ENCODE results near the gene CACNA1D. TPM values are rescaled to one million over a fixed set of nuclear protein-coding genes. Genes with fewer than 3 reads are reported as not detected.

The CACNA1D gene
- total RNA-seq, 2 experiments from 2014 or later: not detected

DNA sequence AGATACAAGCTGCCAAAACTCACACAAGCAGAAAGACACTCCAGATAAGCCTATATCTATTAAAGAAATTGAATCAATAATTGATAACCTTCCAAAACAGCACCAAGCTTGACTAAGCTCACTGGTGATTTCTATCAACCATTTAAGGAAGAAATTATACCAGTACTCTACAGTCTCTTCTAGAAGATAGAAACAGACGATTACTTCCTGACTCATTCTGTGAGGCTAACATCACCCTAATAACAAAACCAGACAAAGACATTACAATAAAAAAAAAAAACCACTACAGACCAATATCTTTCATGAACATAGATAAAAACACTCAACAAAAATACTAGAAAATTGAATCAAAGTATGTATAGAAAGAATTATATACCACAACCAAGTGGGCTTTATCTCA is 331.6 kb downstream of the CACNA1D start:
- Mint-ChIP-seq H3K4me3 (no peak overlapping the region), H3K27me3 (no peaks in the 10 kb centered on the region), H3K36me3 (no peaks in the 10 kb centered on the region), H3K4me1 (no peaks in the 10 kb centered on the region), H3K9me3 (no peaks in the 10 kb centered on the region), H3K27ac (no peak overlapping the region)
- no peak for DNase-seq

DNA sequence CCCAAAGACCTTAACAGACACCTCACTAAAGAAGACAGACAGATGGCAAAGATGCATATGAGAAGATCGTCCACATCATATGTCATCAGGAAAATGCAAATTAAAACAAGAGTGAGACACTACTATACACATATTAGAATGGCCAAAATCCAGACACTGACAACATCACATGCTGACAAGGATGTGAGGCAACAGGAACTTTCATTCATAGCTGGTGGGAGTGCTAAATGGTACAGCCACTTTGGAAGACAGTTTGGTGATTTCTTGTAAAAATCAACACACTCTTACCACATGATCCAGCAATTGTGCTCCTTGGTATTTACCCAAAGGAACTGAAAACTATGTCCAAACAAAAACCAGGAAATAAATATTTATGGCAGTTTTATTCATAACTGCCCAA is 334.2 kb downstream of the CACNA1D start:
- Mint-ChIP-seq H3K27me3 (no peaks in the 10 kb centered on the region), H3K27ac (no peak overlapping the region), H3K36me3 (no peaks in the 10 kb centered on the region), H3K4me3 (no peak overlapping the region), H3K4me1 (no peaks in the 10 kb centered on the region), H3K9me3 (no peaks in the 10 kb centered on the region)
- no peak for DNase-seq

GRCh38 chr3:53829605-53830004 is 335.2 kb downstream of the CACNA1D start:
- H3K9me3 Mint-ChIP-seq: no peaks in the 10 kb centered on the region
- H3K4me3 Mint-ChIP-seq: no peak overlapping the region
- no peak overlapping the region for H3K27ac Mint-ChIP-seq
- DNase-seq: no peak
- no peaks in the 10 kb centered on the region for H3K36me3 Mint-ChIP-seq
- no peaks in the 10 kb centered on the region for H3K27me3 Mint-ChIP-seq
- no peaks in the 10 kb centered on the region for H3K4me1 Mint-ChIP-seq

DNA sequence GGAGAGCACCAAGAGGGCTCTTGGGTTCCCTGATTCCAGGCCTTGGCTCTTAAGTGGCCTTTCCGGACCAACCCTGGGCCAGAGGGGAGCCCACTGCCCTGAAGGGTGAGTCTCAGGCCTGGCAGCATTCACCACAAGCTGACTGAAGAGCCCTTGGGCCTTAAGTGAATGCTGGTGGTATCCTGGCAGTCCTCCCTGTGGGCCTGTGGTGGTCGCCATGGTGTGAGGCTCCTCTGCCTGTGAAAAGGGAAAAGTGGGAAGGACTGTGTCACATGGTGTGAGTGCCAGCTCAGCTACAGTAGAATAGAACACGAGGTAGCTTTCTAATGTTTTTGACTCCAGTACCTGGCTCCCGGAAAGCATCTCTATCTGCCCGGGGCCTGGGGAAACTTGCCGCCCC is 336.5 kb downstream of the CACNA1D start:
- Mint-ChIP-seq H3K27ac (no peak overlapping the region), H3K27me3 (no peaks in the 10 kb centered on the region), H3K4me3 (no peak overlapping the region), H3K9me3 (no peaks in the 10 kb centered on the region), H3K36me3 (no peaks in the 10 kb centered on the region), H3K4me1 (no peaks in the 10 kb centered on the region)
- DNase-seq: no peak

GRCh38 chr3:53833053-53833645 is 338.7 kb downstream of the CACNA1D start:
- no peaks in the 10 kb centered on the region for H3K36me3 Mint-ChIP-seq
- H3K9me3 Mint-ChIP-seq: no peaks in the 10 kb centered on the region
- H3K27ac Mint-ChIP-seq: no peak overlapping the region
- H3K4me3 Mint-ChIP-seq: no peak overlapping the region
- H3K4me1 Mint-ChIP-seq: peaks cover 1% of the 10 kb centered on the region
- DNase-seq: no peak
- H3K27me3 Mint-ChIP-seq: no peaks in the 10 kb centered on the region

- Mint-ChIP-seq H3K4me1 (peaks cover 1% of the 10 kb centered on the region), H3K27me3 (no peaks in the 10 kb centered on the region), H3K4me3 (no peak overlapping the region), H3K36me3 (no peaks in the 10 kb centered on the region), H3K27ac (no peak overlapping the region), H3K9me3 (no peaks in the 10 kb centered on the region)
- no peak for DNase-seq
These were observed 339.3 kb downstream of the CACNA1D start for GRCh38 chr3:53833700-53834099.

DNA sequence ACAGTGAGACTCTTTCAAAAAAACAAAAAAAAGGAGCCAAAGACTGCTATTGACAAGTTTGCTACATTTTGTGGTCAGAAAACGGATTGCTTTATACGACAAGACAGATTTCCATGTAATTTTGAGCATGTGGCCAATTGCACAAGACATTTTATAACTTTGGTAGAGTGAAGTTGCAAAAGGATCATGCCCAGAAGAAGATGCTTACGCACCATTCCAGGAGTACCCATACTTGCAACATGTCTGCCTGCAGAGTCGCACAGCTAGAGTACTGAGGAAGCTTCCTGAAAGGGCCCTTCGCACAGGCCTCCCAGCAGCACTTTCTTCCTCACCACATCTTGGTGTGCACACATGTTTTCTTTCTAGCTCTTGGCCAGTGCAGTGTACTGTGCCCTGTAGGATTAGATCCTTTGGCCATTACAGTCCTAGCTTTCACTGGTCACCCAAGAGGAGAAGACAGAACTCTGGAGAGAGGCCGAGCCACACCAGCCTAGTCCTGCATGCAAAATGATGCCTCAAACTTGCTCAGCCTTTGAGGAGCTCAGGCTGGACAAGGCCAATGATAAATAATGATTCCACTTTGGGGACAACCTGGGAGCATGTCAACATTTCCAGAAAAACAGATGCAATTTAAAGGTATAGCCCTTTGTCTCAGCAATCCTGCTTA is 340.2 kb downstream of the CACNA1D start:
- no peak overlapping the region for H3K4me3 Mint-ChIP-seq
- DNase-seq: no peak
- H3K36me3 Mint-ChIP-seq: no peaks in the 10 kb centered on the region
- H3K9me3 Mint-ChIP-seq: no peaks in the 10 kb centered on the region
- H3K4me1 Mint-ChIP-seq: peaks cover 1% of the 10 kb centered on the region
- H3K27ac Mint-ChIP-seq: no peak overlapping the region
- H3K27me3 Mint-ChIP-seq: no peaks in the 10 kb centered on the region

GRCh38 chr3:53835257-53835656 is 340.8 kb downstream of the CACNA1D start:
- H3K27ac Mint-ChIP-seq: no peak overlapping the region
- H3K27me3 Mint-ChIP-seq: no peaks in the 10 kb centered on the region
- no peak for DNase-seq
- H3K9me3 Mint-ChIP-seq: no peaks in the 10 kb centered on the region
- H3K4me3 Mint-ChIP-seq: no peak overlapping the region
- peaks cover 1% of the 10 kb centered on the region for H3K4me1 Mint-ChIP-seq
- no peaks in the 10 kb centered on the region for H3K36me3 Mint-ChIP-seq

DNA sequence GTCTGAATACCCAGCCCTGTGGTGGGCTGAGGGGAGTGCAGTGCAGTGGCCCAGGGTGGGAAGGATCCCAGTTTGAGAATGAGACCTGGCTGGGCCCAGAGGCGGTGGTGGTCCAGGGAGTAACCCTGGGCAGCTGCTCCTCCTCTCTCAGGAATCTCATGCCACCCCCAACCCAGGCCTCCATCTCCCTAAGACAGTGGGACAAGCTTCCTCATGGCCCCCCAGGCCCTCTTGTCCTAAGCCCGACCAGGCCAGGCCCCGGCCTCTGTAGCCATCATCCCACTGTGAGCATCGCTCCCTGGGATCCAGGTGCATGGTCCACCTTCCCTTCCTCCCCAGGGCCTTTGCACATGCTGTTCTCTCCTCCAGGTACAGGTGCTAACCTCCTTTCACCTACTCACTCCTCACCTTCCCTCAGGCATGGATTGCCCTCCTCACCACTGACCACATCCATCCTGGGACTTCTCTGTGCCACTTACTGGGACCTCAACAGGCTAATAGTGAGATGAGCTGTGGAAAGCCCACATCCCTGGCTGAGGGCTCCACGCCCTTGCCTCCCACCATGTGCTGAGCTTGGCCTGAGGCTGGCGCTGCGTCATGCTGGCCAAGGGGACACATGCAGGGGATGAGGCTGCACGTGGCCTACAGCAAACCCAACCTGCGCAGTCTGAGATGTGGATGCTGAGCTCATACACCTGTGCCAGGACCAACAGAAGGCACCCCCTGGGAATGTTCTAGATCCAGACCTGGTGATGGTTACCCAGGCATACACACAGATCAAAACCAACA is 341.9 kb downstream of the CACNA1D start:
- H3K27me3 Mint-ChIP-seq: no peaks in the 10 kb centered on the region
- no peak overlapping the region for H3K4me3 Mint-ChIP-seq
- H3K27ac Mint-ChIP-seq: no peak overlapping the region
- no peaks in the 10 kb centered on the region for H3K36me3 Mint-ChIP-seq
- peaks cover 1% of the 10 kb centered on the region for H3K4me1 Mint-ChIP-seq
- no peak for DNase-seq
- H3K9me3 Mint-ChIP-seq: no peaks in the 10 kb centered on the region

DNA sequence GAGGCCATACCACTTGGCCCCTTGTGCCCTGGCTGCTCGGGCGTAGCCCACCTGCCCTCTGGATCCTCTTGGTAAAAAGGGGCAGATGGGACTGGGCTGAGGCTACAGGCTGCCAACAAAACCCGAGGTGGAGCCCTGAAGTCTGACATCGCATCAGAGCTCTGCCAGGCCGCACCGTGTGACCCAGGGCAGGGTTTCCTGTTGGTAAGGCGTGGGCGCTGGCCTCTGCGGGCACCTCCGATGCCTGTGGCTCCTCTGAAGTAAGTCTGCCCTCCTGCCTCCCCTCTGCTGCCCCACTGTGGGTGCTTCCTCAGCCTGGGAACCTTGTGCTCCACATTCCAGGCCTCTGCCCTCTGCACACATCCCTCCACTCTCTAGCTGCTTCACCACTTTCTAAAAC is 342.9 kb downstream of the CACNA1D start:
- Mint-ChIP-seq H3K4me3 (no peak overlapping the region), H3K36me3 (no peaks in the 10 kb centered on the region), H3K4me1 (peaks cover 1% of the 10 kb centered on the region), H3K27ac (no peak overlapping the region), H3K27me3 (no peaks in the 10 kb centered on the region), H3K9me3 (no peaks in the 10 kb centered on the region)
- DNase-seq: no peak

DNA sequence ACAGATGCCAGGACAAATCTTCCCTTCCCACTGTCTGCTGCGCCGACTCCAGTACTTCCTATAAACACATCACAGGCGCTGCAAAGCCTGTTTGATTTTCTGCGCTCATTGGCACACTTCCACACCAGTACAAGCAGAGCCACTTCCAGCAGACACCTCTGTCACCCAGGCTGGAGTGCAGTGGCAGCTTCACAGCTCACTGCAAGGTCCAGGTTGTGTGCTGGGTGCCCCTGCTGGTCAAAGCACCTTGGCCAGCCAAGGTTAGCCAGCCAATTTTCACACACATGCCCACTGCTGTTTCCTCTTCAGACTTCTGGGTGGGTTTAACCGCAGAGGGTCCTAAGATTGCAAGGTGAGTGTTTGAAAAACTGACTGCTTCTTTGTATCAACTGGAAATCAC is 346.9 kb downstream of the CACNA1D start:
- Mint-ChIP-seq H3K27me3 (peaks cover 30% of the 10 kb centered on the region), H3K9me3 (no peaks in the 10 kb centered on the region), H3K4me1 (peaks cover 1% of the 10 kb centered on the region), H3K27ac (no peak overlapping the region), H3K4me3 (no peak overlapping the region), H3K36me3 (no peaks in the 10 kb centered on the region)
- no peak for DNase-seq

- H3K4me3 Mint-ChIP-seq: no peak overlapping the region
These were observed 348.2 kb downstream of the CACNA1D start for GRCh38 chr3:53842436-53843194.

GRCh38 chr3:53843195-53844177 is 349.1 kb downstream of the CACNA1D start:
- no peak overlapping the region for H3K27ac Mint-ChIP-seq
- no peaks in the 10 kb centered on the region for H3K36me3 Mint-ChIP-seq
- H3K27me3 Mint-ChIP-seq: peaks cover 44% of the 10 kb centered on the region
- H3K9me3 Mint-ChIP-seq: no peaks in the 10 kb centered on the region
- no peak overlapping the region for H3K4me3 Mint-ChIP-seq
- DNase-seq: no peak
- H3K4me1 Mint-ChIP-seq: no peaks in the 10 kb centered on the region

More at GRCh38 chr3:53842436-53843194, 348.2 kb downstream of the CACNA1D start:
- H3K4me1 Mint-ChIP-seq: no peaks in the 10 kb centered on the region
- peaks cover 42% of the 10 kb centered on the region for H3K27me3 Mint-ChIP-seq
- no peak overlapping the region for H3K27ac Mint-ChIP-seq
- H3K36me3 Mint-ChIP-seq: no peaks in the 10 kb centered on the region
- H3K9me3 Mint-ChIP-seq: no peaks in the 10 kb centered on the region
- DNase-seq: no peak
